HS-27A (cell line): ENCODE measurements around the gene KCTD14.
"Not testable (repeated sequence)": the region's sequence is repeated elsewhere in the genome, so short reads cannot be mapped to it uniquely, and the experiment has no call there.

Experiments
- DNase-seq: peaks from one replicate; pipeline ENCODE4 v3.0.0-alpha.2; 2012; ENCODE audit warnings: low read depth, missing footprints

Gene KCTD14

GRCh38 chr11:78023426-78023825, 350 bp upstream of the KCTD14 start:
- no peak for DNase-seq

- no peak for DNase-seq
Measured at GRCh38 chr11:78021611-78022010, 1.5 kb downstream of the KCTD14 start.

- DNase-seq: no peak
Measured at GRCh38 chr11:78020246-78020645, 2.8 kb downstream of the KCTD14 start.

GRCh38 chr11:78019808-78020207, 3.3 kb downstream of the KCTD14 start:
- DNase-seq: no peak

- no peak for DNase-seq
Measured at GRCh38 chr11:78015878-78016277, 7.2 kb downstream of the KCTD14 start.

GRCh38 chr11:78014937-78015520, 8.0 kb downstream of the KCTD14 start:
- DNase-seq: not testable (repeated sequence)

GRCh38 chr11:78011301-78011700, 11.8 kb downstream of the KCTD14 start:
- no peak for DNase-seq

GRCh38 chr11:78010755-78011154, 12.3 kb downstream of the KCTD14 start:
- no peak for DNase-seq

GRCh38 chr11:78010304-78010703, 12.8 kb downstream of the KCTD14 start:
- DNase-seq: no peak

- no peak for DNase-seq
Measured at GRCh38 chr11:78009062-78009461, 14.0 kb downstream of the KCTD14 start.

GRCh38 chr11:78000193-78000592, 22.9 kb downstream of the KCTD14 start:
- DNase-seq: peak; percentile 57

GRCh38 chr11:77999446-78000030, 23.5 kb downstream of the KCTD14 start:
- DNase-seq: no peak

- DNase-seq: peak; percentile 99
Measured at GRCh38 chr11:77994434-77995362, 28.4 kb downstream of the KCTD14 start, which contains the start of gene INTS4. Gene INTS4 (minus strand): TSS chr11:77994668. CDS start chr11:77994643, 25 bp downstream.

- DNase-seq: no peak
Measured at GRCh38 chr11:77993902-77994301, 29.2 kb downstream of the KCTD14 start.

GRCh38 chr11:77990981-77991380, 32.1 kb downstream of the KCTD14 start:
- no peak for DNase-seq

- DNase-seq: not testable (repeated sequence)
Measured at GRCh38 chr11:77986456-77986855, 36.6 kb downstream of the KCTD14 start.

- DNase-seq: no peak
Measured at GRCh38 chr11:77981346-77981947, 41.6 kb downstream of the KCTD14 start.

GRCh38 chr11:77968337-77968736, 54.7 kb downstream of the KCTD14 start:
- DNase-seq: no peak

GRCh38 chr11:77967753-77968152, 55.3 kb downstream of the KCTD14 start:
- DNase-seq: no peak

- DNase-seq: no peak
Measured at GRCh38 chr11:77967121-77967520, 56.0 kb downstream of the KCTD14 start.

- no peak for DNase-seq
Measured at GRCh38 chr11:77966338-77966737, 56.7 kb downstream of the KCTD14 start.
